Thoracic aorta (tissue), 2 donors: ENCODE data around the gene NR5A2. TPM values are rescaled to one million over a fixed set of nuclear protein-coding genes. Genes with fewer than 3 reads are reported as not detected.

ENCODE experiments used
- ATAC-seq: fragments of 150-250 bp; one replicate; pipeline ENCODE4 v1.8.0; 2017; ENCODE audit warnings: low read depth; ENCODE audit not compliant: insufficient number of reproducible peaks, low FRiP score
- DNase-seq: peaks from one replicate; pipeline ENCODE4 v3.0.0-alpha.2; 2020; ENCODE audit warnings: low spot score
- H3K27ac ChIP-seq, 2 donors: fragments of 200-600 bp; sonication (generic); 1 replicate in 1 of 2; 2 replicates in 1 of 2; pipeline ENCODE4 v1.5.1; 2016; ENCODE audit warnings: mild to moderate bottlenecking in 2 of 2, moderate library complexity in 2 of 2
- H3K27me3 ChIP-seq: fragments of 200-600 bp; sonication (generic); replicated peaks from 2 replicates; pipeline ENCODE4 v1.6.0; 2016; ENCODE audit warnings: mild to moderate bottlenecking; ENCODE audit not compliant: insufficient read depth
- H3K36me3 ChIP-seq: fragments of 200-600 bp; sonication (generic); one replicate; pipeline ENCODE4 v1.5.1; 2016
- H3K4me1 ChIP-seq, 2 donors: fragments of 200-600 bp; sonication (generic); 1 replicate in 1 of 2; 2 replicates in 1 of 2; pipeline versions ENCODE4 v1.5.1 to v1.6.0; 2016; ENCODE audit warnings: low read depth in 2 of 2, mild to moderate bottlenecking in 1 of 2; ENCODE audit not compliant: control insufficient read depth in 1 of 2
- H3K4me3 ChIP-seq: fragments of 200-600 bp; sonication (generic); 2 replicates; pipeline ENCODE4 v1.5.1; 2016; ENCODE audit warnings: mild to moderate bottlenecking
- H3K9me3 ChIP-seq: fragments of 200-600 bp; sonication (generic); 2 replicates; pipeline ENCODE4 v1.5.1; 2016
- CTCF ChIP-seq: fragments of 200-600 bp; sonication (generic); IDR thresholded peaks from one replicate; pipeline ENCODE4 v1.5.1; 2019; ENCODE audit warnings: antibody characterized with exemption
- total RNA-seq, 2 donors: library from RNA; depleted of rRNA; stranded (reverse); fragments of >200 nt; gene quantifications; one replicate each; pipeline versions ENCODE4 v1.1.0 to v1.2.3, GENCODE V29; 2016

Gene NR5A2
- total RNA-seq, 2 donors from 2014 or later = 2.7 to 3.6 TPM

- no peak for ATAC-seq
- Histone ChIP-seq H3K4me1 (peaks cover 9 to 21% of the 10 kb centered on the region in 2 donors), H3K4me3 (no peak overlapping the region), H3K36me3 (no peaks in the 10 kb centered on the region), H3K9me3 (no peaks in the 10 kb centered on the region), H3K27me3 (peaks cover 8% of the 10 kb centered on the region), H3K27ac (no peak overlapping the region)
- no peak for TF ChIP-seq CTCF
- DNase-seq = no peak
These were observed 3.3 kb downstream of the NR5A2 start for GRCh38 chr1:200030791-200031190.

GRCh38 chr1:200033511-200034261, 6.2 kb downstream of the NR5A2 start:
- no peak for ATAC-seq
- peaks cover 17% of the 10 kb centered on the region for H3K27me3 ChIP-seq

GRCh38 chr1:200034262-200034557, 6.7 kb downstream of the NR5A2 start:
- ATAC-seq (no peak), DNase-seq (no peak)
- Histone ChIP-seq H3K9me3 (no peaks in the 10 kb centered on the region), H3K36me3 (no peaks in the 10 kb centered on the region), H3K27me3 (peaks cover 17% of the 10 kb centered on the region), H3K27ac (no peak overlapping the region), H3K4me3 (no peak overlapping the region), H3K4me1 (peaks cover 13 to 17% of the 10 kb centered on the region in 2 donors)
- TF ChIP-seq CTCF = no peak

More at GRCh38 chr1:200033511-200034261, 6.2 kb downstream of the NR5A2 start:
- Histone ChIP-seq H3K36me3 (no peaks in the 10 kb centered on the region), H3K9me3 (no peaks in the 10 kb centered on the region), H3K4me1 (peaks cover 9 to 18% of the 10 kb centered on the region in 2 donors), H3K27ac (no peak overlapping the region), H3K4me3 (no peak overlapping the region)
- DNase-seq = no peak
- TF ChIP-seq CTCF = no peak

GRCh38 chr1:200034761-200035396, 7.4 kb downstream of the NR5A2 start:
- ATAC-seq (no peak), DNase-seq (no peak)
- Histone ChIP-seq H3K4me1 (peaks cover 20 to 21% of the 10 kb centered on the region in 2 donors), H3K27me3 (peaks cover 11% of the 10 kb centered on the region), H3K4me3 (peak overlapping the region; percentile 53), H3K36me3 (no peaks in the 10 kb centered on the region), H3K27ac (no peak overlapping the region), H3K9me3 (no peaks in the 10 kb centered on the region)
- TF ChIP-seq CTCF = no peak

- Histone ChIP-seq H3K27ac (no peak overlapping the region), H3K4me1 (peaks cover 22 to 24% of the 10 kb centered on the region in 2 donors), H3K27me3 (peaks cover 9% of the 10 kb centered on the region), H3K36me3 (no peaks in the 10 kb centered on the region), H3K4me3 (peak overlapping the region; percentile 53), H3K9me3 (no peaks in the 10 kb centered on the region)
- DNase-seq (no peak), ATAC-seq (no peak)
- TF ChIP-seq CTCF = no peak
These were observed 8.0 kb downstream of the NR5A2 start for GRCh38 chr1:200035397-200035955.
